GM21447 (cell line): ENCODE data around the gene MTERF1.
"Not testable (repeated sequence)": the region's sequence is repeated elsewhere in the genome, so short reads cannot be mapped to it uniquely, and the experiment has no call there.

Experiments used
- ATAC-seq: cut with Tn5 transposase; IDR thresholded peaks from one replicate; pipeline ENCODE4 v1.9.1; 2021; ENCODE audit not compliant: unreplicated experiment

The MTERF1 gene

DNA sequence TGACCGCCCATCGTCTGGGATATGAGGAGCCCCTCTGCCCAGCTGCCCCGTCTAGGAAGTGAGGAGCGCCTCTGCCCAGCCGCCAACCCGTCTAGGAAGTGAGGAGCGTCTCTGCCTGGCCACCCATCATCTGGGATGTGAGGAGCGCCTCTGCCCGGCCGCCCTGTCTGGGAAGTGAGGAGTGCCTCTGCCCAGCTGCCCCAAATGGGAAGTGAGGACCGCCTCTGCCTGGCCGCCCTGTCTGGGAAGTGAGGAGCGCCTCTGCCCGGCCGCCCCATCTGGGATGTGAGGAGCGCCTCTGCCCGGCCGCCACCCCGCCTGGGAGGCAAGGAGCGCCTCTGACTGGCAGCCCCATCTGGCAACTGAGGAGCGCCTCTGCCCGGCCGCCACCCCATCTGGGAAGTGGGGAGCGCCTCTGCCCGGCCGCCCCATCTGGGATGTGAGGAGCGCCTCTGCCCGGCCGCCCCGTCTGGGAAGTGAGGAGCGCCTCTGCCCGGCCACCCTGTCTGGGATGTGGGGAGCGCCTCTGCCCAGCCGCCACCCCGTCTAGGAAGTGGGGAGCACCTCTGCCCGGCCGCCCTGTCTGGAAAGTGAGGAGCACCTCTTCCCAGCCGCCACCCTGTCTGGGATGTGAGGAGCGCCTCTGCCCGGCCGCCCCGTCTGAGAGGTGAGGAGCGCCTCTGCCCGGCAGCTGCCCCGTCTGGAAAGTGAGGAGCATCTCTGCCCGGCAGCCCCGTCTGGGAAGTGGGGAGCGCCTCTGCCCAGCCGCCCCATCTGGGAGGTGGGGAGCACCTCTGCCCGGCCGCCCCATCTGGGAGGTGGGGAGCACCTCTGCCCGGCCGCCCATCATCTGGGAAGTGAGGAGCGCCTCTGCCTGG, 7.1 kb upstream of the MTERF1 start:
- ATAC-seq: not testable (repeated sequence)

DNA sequence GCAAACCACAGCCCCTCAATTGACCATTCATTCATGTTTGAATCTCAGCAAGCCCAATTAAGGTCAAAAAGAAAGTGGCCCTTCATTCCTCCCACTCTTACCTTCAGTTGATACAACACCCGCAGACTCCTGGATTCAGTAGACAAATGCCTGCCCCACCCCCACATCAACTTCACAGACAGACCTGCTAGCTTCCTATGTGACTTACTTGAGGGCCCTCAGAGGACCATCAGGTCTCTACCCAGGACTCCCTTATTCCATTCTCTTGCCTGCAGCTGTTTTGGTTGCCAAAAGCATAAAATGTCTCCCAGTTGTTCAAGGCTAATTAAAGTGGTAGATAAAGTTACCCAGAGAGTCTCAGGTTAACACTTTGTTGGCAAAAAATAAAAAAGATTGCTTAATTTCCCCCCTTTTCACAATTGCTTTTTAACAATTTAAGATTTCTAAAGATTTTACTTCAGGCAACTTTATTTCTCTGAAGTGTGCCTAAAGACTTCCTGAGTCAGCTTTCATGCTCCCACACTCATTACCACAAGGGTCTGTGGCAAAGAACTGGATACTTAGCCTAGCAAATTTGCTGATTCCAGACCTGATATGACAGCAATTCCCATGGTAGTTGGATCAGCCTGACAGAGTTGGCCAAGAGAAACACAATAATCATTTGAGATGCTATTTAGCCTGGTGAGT, 3.3 kb upstream of the MTERF1 start:
- no peak for ATAC-seq

DNA sequence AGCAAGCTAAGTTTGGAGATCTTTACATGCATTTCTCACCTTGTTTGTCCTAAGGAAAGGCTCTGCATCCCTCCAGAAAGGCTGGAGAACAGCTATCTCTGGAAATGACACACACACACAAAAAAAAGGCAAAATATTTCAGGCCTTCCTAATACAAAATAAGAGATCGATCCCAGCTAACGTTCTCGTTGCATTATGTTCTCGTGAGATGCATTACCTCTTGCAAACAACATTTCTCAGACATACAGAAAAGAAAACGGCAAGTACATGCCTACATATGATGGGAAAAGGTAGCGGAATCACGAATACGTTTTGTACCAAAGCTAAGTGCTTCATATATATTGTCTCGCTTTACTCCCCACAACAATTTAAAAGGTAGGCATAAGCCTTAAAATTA, 488 bp downstream of the MTERF1 start:
- no peak for ATAC-seq

DNA sequence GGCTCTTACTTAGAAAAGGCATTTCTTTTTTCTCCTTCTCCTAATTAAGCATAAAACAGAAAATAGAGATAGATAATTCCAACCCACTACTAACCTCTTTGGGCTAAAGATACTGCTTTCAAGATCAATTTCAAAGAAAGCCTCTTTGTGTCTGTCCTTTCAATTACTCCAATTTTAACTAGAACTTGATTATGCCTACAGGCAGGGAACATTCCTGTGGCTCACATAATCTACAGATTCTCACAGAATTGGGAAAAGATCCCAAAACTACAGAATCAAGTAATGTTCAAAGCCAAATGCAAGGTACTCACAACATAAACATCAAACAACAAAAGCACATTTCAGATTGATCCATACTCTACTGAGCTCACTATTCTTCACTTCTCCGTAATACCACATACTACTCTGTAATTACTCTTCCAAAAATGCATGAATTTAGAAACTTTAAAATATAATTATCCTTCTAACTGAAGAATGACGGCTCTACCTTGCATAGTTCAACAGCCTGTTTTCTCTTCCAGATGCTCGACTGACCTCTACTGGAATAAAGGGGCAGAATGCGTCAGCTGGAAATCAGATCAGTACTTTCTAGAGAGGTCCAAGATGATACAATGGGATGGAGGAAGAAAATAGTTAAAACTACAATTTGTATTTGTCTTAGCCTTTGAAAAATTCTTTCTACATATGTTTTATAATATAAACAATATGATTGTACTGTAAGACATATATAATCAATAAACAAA, 3.9 kb downstream of the MTERF1 start:
- ATAC-seq: no peak

DNA sequence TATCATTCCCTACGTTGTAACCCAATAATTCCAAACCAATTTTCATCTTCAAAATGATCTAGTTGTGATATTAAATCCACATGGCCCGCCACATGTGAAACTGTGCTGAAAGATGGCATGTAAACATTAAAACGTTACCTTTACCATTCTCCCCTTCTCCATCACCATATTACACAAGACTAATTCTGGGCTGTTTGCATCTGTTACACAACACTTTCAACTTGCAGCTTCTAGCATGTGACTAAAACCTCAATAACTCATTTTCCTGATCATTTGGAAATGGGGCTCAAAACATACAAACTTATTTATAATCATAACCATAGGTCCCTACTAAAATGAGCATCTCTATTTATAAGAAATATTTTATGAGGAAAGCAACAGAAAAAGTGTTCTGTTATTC, 4.7 kb downstream of the MTERF1 start:
- ATAC-seq: no peak

DNA sequence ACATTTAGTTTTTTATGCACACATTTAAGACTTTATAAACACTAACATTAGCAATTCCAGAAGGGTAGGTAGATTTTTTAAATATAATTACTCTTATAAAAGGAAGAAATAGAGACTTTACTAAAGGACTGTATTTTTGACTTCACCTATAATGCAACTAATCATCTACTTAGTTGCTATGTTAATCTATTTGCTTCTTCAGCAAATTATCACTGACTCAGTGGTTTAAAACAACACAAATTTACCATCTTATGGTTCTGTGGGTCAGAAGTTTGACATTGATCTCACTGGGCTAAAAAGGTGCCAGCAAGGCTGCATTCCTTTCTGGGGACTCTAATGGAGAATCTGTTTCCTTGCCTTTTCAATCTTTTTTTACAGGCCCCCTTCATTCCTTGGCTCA, 7.6 kb downstream of the MTERF1 start:
- ATAC-seq: no peak

DNA sequence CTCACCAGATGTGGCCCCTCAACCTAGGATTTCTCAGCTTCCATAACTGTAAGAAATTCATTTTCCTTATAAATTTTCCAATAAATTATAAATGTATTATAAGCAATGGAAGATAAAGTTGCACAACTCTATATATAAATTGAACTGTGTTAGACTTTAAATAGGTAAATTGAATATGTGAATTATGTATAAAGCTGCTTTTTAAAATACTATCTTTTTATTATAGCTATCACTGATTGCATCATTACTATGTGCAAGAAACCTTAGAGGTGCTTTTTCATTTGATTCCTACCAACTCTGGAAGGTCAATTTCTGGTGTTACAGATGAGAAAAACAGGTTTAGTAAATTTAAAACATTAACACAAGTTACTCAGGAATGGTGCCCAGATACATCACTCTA, 8.4 kb downstream of the MTERF1 start:
- no peak for ATAC-seq

DNA sequence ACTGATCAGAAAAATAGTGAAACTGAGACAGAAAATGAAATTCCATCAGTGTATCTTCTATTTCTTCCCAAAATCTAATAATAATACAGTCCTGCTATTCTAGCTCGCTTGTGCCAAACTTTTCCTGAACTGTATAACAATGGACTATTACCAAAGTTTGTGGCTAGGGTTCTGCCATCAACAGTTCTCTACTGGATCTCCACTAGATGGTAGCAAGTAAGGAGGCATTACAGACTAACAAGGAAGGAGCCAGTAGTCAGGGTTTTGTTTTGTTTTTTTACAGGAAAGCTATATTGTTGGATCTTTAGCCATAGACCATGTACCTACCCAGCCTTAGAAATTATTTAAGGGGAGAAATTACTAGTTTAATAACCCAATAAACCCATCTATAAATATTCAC, 10.8 kb downstream of the MTERF1 start:
- no peak for ATAC-seq

DNA sequence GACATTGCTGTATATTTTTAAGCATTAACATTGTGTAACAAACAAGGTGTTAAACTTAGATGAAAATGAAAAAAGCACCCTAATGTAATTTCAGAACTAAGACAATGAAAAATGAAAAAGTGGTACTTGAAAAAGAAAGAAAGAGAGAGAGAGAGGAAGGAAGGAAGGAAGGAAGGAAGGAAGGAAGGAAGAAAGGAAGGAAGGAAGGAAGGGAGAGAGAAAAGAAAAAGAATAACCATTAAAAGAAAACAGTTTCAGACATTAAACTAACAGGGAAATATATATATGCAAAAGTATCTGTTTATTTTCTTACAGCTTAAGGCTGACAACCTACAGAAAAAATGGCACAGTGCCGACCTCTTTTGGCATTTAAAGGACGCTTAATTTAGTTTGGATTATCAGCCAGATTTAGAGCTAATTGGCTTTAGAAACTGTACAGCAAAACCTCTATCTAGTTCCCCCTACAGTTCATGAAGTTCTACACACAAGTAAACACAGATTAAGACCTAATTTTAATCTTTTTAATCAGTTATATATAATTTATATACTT, 13.8 kb downstream of the MTERF1 start:
- no peak for ATAC-seq

DNA sequence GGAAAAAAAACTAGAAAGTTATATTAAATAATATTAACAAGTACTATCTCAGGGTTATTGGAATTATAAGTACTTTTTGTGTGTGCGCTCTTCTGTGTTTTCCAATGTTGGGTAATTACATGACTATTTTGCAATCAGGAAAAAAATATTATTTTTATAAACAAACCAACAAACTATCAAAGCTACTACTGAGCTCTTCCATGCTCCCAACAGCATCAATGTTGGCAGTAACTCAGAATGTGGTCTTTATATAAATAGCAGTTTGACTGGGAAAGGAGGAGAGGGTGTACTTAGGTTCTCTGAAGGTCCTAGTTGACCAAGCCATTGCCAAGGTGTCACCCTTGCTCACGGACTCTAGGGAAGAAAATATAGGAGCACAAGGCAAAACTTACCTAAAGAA, 15.0 kb downstream of the MTERF1 start:
- ATAC-seq: no peak

DNA sequence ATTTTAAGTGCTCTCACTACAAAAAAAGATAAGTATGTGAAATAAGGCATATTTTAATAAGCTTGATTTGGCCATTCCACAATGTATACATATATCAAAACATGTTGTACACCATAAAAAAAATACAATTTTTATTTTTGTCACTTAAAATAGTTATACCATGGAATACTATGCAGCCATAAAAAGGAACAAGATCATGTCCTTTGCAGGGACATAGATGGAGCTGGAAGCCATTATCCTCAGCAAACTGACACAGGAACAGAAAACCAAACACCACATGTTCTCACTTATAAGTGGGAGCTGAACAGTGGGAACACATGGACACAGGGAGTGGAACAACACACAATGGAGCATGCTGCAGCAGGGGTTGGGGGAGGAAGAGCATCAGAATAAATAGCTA, 15.9 kb downstream of the MTERF1 start:
- not testable (repeated sequence) for ATAC-seq

DNA sequence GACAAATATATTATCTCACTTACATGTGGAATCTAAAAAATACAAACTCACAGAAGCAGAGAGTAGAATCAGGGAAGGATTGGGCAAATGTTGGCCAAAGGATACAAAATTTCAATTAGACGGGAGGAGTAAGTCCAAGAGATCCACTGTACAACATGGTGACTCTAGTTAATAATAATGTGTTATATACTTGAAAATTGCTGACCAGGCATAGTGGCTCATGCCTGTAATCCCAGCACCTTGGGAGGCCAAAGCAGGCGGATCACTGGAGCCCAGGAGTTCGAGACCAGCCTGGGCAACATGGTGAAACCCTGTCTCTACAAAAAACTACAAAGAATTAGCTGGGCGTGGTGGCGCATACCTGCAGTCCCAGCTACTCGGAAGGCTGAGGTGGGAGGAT, 16.4 kb downstream of the MTERF1 start:
- ATAC-seq: no peak

DNA sequence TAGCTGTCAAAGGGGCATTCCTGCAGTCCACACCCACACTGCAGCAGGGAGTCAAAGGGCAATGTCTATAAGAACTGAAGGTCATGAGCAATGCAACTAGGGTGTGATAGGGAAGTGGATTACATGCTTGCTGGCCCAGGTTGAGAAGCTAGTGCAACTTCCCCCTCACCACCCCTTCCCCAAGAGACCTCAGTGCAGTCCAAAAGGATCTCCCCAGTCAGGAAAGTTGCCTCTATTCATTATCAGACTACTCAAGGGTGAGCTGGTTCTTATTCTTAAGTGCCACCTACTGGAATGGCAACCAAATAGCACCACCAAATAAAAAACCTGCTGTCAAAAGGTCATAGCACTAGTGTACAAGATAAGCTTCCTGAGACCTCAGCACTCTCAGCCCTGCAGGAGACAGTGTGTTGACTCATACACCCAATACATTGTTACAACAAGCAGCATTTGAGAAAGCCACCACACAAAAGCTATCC, 28.2 kb downstream of the MTERF1 start:
- ATAC-seq: no peak

DNA sequence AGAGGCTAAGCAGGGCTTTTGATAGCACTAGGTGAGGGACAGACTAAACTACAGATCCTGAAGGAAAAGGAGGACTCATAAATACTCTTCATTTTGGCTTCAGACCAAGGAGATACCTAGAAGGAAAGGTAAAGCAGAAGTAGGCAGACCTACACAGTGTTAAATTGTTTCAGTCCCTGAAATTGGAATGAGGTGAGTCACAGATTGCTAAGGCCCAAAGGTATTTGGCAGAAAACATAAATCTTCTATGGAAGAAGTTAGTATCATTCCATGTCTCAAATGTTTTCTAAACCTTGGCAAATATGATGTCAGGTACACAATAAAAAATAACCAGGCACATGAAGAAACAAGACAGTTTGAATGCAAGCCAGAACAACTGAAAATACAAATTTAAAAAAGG, 30.0 kb downstream of the MTERF1 start:
- no peak for ATAC-seq

DNA sequence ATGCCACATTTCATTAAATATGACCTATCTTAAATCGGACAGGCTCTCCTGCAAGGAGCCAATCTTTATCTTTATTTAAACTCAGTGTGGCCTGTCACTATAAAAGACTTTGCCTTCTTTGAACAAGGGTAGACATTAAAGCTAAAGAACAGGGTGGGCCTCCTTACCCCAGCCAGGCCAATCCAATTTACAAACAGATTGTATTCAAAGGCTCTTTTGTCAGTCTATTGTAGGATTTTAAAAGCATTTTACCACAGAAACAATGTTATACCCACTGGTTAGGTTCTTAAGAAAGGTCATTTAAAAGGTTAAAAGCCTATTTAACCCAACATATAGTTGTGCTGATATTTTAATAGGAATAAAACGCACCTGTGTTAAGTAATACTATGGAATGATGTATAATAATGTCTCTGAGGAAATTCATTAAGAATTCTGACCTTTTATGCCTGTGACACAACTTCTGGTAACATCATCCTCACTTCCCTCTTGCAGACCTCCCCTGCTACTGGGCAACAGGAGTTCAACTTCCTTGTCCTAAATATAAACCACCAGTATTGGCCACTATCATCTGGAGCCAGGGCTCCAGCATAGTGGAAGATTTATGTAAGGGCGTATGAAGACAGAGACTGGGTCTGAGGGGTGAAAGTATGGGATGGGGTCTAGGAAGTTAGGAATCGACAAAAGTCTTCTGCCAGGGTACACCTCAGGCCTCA, 32.5 kb downstream of the MTERF1 start:
- ATAC-seq: no peak

DNA sequence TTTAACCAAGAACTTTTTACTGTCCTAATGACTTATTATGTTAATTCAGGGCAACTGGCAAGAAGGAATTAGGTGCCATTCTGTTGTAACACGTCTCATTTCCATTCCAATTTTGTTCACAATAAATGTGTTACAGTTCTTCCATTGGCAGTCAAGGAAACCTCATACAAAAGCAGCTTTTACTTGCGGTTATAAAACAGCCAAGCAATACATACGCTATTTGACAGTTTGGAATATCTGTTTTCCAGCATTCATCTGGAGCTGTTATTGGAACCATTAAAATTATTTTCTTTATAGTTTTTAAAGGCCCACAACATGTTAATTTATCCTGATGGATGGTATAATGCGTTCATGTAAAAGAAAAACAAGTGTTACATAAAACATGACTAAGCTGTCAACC, 33.3 kb downstream of the MTERF1 start:
- no peak for ATAC-seq

DNA sequence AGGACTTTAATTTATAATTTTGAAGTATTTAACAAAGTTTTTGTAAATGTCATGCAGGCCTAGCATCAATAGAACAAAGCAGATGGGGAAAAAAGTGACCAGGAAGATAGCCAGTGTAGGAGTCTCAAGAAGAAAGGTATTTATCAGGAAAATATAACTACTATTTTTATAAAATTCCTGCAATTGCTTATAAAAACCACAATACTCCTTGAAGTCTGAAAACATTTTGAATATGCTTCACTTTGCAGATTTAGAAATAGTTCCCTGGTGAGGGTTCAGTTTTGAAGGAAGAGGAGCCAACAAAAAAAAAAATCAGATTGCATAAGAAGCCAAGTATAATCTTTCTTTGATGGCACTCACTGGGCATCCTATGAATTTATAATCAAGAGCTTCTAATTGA, 34.1 kb downstream of the MTERF1 start:
- ATAC-seq: no peak

DNA sequence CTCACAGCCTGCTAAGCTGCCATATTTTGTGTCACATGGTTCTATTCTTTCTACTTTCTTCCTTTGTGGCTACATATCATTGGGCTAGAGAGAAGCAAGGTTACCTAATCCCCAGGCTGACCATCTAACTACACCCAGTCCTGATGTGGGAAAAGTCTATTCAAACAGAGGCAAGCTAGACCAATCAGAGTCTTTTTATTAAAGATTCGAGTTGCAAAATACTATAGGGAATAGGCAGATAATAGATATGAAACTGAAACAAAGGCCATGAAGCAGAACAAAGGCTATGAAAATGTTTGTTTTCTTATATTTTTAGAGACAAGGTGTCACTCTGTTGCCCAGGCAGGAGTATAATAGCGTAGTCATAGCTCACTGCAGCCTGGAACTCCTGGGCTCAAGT, 36.7 kb downstream of the MTERF1 start:
- peak; percentile 97 for ATAC-seq

DNA sequence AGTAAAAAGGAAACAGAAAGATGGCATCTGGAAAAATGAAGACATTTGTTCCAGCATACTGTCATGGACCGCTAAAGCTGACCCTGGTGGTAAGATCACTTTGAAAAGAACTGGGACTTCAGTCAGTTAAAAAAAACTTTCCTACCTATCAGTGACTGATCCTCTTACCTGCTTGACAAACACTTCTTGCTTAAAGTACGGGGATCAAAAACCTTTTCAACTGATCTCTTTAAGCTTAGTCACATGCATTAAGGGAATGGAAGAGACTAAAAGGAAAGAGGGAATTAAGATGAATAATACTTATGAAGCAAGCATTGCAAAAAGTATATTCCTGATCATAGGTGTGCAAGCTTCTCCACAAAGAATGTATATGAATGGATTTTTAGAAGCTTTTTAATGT, 42.1 kb downstream of the MTERF1 start:
- no peak for ATAC-seq

DNA sequence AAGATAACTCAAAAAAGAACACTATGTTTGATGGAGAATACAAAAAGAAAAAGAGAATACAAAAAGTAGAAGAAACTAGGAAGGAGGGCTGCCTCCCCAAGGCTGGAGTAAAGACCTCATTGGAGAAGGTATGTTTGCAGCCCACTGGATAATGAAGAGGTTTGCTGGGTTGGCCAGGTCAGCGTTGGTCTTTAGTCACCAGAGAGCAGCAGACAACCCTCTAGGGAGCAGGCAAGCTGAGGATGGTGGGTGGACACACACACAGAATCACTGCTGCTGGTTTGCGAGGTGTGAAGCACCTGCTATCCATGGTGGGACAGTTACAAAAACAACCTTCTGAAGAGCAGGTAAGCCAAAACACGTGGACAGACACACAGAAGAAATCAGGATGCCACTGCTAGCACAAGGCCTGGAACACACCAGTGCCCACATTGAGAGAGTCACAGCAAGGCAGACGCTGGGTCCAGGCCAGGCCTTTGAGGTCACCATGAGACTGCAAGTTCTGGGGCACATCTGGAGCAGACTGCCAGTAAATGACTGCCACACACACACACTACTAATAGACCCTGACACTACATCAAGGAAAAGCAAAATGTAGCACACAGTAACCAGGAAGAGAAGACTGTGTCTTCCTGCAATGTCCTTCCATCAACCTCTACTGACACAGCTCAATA, 43.0 kb downstream of the MTERF1 start:
- ATAC-seq: no peak
